Ascending aorta (tissue), 2 donors: ENCODE data around the gene ARL6IP5. TPM values are rescaled to one million over a fixed set of nuclear protein-coding genes. Genes with fewer than 3 reads are reported as not detected.

Experiments used
- DNase-seq, 2 donors: peaks; one replicate each; pipeline ENCODE4 v3.0.0-alpha.2; 2019; ENCODE audit warnings: low spot score in 2 of 2
- H3K27ac ChIP-seq, 2 donors: fragments of 200-600 bp; sonication (generic); one replicate each; pipeline ENCODE4 v1.5.1; 2016 to 2017; ENCODE audit warnings: mild to moderate bottlenecking in 1 of 2
- H3K27me3 ChIP-seq: fragments of 200-600 bp; sonication (generic); one replicate; pipeline ENCODE4 v1.5.1; 2017
- H3K36me3 ChIP-seq, 2 donors: fragments of 200-600 bp; sonication (generic); one replicate each; pipeline ENCODE4 v1.5.1; 2016
- H3K4me1 ChIP-seq, 2 donors: fragments of 200-600 bp; sonication (generic); one replicate each; pipeline ENCODE4 v1.5.1; 2016 to 2017; ENCODE audit warnings: mild to moderate bottlenecking in 1 of 2
- H3K4me3 ChIP-seq, 2 donors: fragments of 200-600 bp; sonication (generic); one replicate each; pipeline ENCODE4 v1.5.1; 2016 to 2017; ENCODE audit warnings: mild to moderate bottlenecking in 1 of 2
- H3K9me3 ChIP-seq, 2 donors: fragments of 200-600 bp; sonication (generic); one replicate each; pipeline ENCODE4 v1.5.1; 2016
- intact Hi-C: fragments of 100-400 bp; cut with DNase I; formaldehyde crosslinking; loops from one replicate; pipeline ENCODE4 v1.15.1; 2023
- total RNA-seq: library from RNA; depleted of rRNA; stranded (reverse); fragments of >200 nt; gene quantifications from one replicate; pipeline ENCODE4 v1.1.0, GENCODE V29; 2016
- TF ChIP-seq, protein P1 (sequence below), 3 experiments: fragments of 200-600 bp in 2 of 3; fragments of 450-650 bp in 1 of 3; sonication (generic) in 2 of 3; IDR thresholded peaks; one replicate each; pipeline ENCODE4 v1.5.1; 2016 to 2019; ENCODE audit warnings: antibody characterized with exemption in 3 of 3, mild to moderate bottlenecking in 1 of 3, moderate library complexity in 1 of 3

Gene ARL6IP5
- total RNA-seq, 1 donor from 2014 or later, result 134 TPM

DNA sequence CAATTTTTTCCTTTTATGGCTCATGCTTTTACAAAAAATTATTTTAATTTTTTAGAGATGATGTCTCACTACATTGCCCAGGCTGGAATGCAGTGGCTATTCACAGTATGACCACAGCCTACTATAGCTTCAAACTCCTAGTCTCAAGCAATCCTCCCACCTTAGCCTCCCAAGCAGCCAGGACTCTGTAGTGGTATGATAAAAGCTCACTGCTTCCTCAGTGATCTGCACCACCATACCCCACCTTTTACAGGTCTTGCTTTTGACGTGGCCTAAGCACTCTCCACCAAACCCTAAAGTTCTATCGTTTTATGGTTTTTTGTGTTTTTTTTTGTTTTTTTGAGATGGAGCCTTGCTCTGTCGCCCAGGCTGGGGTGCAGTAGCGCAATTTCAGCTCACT lies 18.6 kb upstream of the ARL6IP5 start:
- H3K27ac ChIP-seq, result no peak overlapping the region
- no peaks in the 10 kb centered on the region for H3K27me3 ChIP-seq
- no peaks in the 10 kb centered on the region for H3K4me1 ChIP-seq
- intact Hi-C loops, result no loop called here
- no peaks in the 10 kb centered on the region for H3K9me3 ChIP-seq
- TF ChIP-seq, protein P1, sequence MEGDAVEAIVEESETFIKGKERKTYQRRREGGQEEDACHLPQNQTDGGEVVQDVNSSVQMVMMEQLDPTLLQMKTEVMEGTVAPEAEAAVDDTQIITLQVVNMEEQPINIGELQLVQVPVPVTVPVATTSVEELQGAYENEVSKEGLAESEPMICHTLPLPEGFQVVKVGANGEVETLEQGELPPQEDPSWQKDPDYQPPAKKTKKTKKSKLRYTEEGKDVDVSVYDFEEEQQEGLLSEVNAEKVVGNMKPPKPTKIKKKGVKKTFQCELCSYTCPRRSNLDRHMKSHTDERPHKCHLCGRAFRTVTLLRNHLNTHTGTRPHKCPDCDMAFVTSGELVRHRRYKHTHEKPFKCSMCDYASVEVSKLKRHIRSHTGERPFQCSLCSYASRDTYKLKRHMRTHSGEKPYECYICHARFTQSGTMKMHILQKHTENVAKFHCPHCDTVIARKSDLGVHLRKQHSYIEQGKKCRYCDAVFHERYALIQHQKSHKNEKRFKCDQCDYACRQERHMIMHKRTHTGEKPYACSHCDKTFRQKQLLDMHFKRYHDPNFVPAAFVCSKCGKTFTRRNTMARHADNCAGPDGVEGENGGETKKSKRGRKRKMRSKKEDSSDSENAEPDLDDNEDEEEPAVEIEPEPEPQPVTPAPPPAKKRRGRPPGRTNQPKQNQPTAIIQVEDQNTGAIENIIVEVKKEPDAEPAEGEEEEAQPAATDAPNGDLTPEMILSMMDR (IDR thresholded peaks at IDR 0.05), result no peak
- H3K36me3 ChIP-seq, result peaks cover 9 to 27% of the 10 kb centered on the region in 2 donors
- DNase-seq, result no peak
- H3K4me3 ChIP-seq, result no peak overlapping the region

DNA sequence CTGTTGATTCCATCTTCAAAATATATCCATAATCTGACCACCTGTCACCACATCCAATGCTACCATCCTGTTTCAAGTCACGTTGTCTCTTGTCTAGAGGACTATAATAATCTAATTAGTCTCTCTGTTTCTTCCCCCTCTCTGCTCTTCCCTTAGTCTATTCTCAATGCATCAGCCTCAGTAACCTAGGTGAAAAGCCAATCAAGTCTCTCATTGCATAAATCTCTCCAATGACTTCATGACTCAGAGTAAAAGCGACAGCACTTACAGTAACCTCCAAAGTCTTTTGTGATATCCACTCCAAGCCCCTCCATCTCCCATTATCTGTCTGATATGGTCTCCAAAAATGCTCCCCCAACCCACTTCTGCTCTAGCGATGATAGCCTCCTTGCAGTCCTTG lies 11.8 kb upstream of the ARL6IP5 start:
- Histone ChIP-seq H3K4me1 (no peaks in the 10 kb centered on the region), H3K36me3 (peaks cover 0 to 22% of the 10 kb centered on the region in 2 donors), H3K9me3 (no peaks in the 10 kb centered on the region), H3K4me3 (no peak overlapping the region), H3K27me3 (no peaks in the 10 kb centered on the region), H3K27ac (no peak overlapping the region)
- DNase-seq, result no peak
- TF ChIP-seq, protein P1 (IDR thresholded peaks at IDR 0.05), result no peak
- intact Hi-C loops, result no loop called here

DNA sequence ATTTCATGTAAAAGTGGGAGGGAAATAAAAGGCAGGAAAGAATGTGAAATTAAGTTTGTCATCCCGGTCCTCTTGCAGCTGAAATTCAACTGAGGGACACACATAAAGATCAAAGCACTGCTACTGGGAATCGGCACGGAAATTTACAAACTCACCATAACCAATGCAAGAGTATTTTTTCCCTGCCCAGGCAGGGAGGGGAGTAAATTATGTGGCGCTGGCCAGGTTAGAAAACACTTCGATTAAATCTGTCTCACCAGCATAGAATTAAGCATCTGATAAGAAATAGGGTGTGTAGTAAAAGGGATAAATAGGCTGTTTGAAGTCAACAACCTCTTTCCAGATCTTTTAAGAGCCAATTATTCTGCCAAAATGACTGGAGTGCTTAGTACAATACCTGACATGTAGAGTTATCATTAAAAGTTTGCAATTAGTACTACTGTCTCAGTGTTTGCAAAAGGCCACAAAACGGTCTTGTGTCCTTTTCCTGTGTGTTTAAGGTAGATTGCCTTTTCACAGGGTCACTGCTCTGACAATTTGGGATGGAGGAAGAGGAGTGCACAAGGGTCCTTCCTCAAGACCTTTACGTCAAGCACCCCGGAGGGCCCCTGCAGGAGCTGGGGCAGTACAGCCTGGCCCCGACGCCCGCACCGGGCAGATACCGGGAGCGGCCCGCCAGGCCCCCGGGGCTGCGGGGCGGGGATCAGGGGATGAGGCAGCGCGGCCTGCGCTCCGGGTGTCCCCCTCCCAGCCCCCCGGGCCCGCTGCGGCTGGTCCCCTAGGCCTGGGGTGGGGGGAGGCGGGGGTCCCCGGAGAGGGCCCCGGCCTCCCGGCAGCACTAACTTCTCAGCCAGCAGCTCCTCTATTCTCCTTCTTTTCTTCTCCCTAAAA lies 5.2 kb upstream of the ARL6IP5 start:
- Histone ChIP-seq H3K4me1 (peaks cover 10 to 32% of the 10 kb centered on the region in 2 donors), H3K36me3 (peaks cover 0 to 6% of the 10 kb centered on the region in 2 donors), H3K27me3 (no peaks in the 10 kb centered on the region), H3K4me3 (peak overlapping the region; percentile 71 to 93), H3K9me3 (no peaks in the 10 kb centered on the region), H3K27ac (peak overlapping the region; percentile 75 to 78)
- intact Hi-C loops, result loop anchor here (1.0 kb wide), 2 partner anchors 27 to 66 kb away; partner anchors contain the start of genes EOGT and TMF1
- no peak for DNase-seq
- TF ChIP-seq, protein P1 (IDR thresholded peaks at IDR 0.05), result no peak

DNA sequence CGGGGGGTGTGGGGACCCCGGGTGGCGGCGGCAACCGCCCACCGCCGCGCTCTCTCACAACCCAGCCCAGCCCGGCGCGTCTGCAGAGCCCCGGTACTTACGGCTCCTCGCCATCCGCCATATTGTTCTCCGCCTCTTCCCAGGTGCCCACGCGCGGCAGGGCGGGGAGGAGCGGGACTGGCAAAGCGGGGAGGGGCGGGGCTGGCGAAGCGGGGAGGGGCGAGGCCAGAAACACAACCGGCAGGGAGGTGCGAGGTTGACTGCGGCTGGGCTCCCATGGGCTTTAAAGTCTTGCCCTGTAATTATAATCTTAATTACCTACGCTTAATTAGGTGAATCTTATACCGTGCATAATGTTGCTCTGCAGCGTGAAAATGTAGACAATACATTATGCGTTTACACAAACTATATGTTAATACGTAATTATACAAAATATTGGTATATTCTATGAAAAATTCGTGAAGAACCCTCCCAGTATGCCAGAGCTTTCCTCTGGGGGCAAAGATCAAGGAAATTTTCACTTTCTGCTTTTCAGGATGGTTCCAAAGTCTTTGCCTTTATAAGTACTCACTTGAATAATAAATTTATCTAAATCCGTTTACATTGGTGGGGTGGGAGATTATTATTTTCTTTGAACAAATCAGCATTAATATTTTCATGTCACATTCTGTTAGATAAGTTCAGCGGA lies 4.4 kb upstream of the ARL6IP5 start, which contains the start of gene UBA3:
TSS of gene UBA3 (minus strand) at position 133 of the 688 bp plus-strand sequence. CDS start at position 121, 12 bp downstream.
- peak; percentile 64 to 95 for DNase-seq
- H3K27ac ChIP-seq, result peak within 1 kb of the TSS; percentile 75 to 78
- peak within 1 kb of the TSS; percentile 71 to 93 for H3K4me3 ChIP-seq
- intact Hi-C loops, result loop anchor here (1.0 kb wide), 2 partner anchors 28 to 67 kb away; partner anchors contain the start of genes EOGT and TMF1
- peaks cover 0 to 6% of the 10 kb centered on the region in 2 donors for H3K36me3 ChIP-seq
- peaks cover 10 to 32% of the 10 kb centered on the region in 2 donors for H3K4me1 ChIP-seq
- no peaks in the 10 kb centered on the region for H3K9me3 ChIP-seq
- H3K27me3 ChIP-seq, result no peaks in the 10 kb centered on the region
- TF ChIP-seq, protein P1 (IDR thresholded peaks at IDR 0.05), result no peak

DNA sequence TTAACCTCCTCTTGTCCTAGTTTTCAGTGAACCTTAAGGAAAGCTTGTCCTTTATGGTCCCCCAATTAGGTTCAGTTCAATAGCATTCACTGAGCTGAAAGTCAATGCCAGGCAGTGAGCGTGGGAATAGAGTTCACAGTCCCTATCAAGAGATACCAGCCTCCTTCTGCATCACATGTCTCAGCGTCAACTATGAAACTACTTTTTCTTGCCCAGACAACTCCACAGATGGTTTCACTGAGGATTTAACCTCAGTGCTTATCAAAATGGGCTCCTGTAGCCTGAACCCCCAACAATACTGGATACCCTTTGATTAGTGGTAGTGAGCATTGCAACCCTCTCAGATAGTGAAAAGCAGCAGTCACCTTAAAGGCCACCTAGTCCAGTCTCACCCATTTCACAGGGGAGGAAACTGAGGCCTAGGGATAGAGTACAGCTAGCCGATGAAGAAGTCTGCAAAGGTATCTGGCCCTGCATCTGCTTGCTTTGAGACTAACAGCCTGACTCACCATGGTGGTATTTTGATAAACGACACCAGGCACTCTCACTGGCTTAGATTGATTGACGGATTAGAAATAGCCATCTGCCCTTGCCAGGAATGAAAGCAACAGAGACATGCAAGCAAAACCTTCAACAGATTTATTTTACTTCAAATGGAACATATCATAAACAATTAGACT lies 3.0 kb upstream of the ARL6IP5 start:
- intact Hi-C loops, result no loop called here
- H3K36me3 ChIP-seq, result no peaks in the 10 kb centered on the region
- no peaks in the 10 kb centered on the region for H3K9me3 ChIP-seq
- DNase-seq, result no peak
- no peak overlapping the region for H3K4me3 ChIP-seq
- H3K27me3 ChIP-seq, result no peaks in the 10 kb centered on the region
- peaks cover 10 to 32% of the 10 kb centered on the region in 2 donors for H3K4me1 ChIP-seq
- H3K27ac ChIP-seq, result peak overlapping the region in 1 of 2 donors; percentile 94
- TF ChIP-seq, protein P1 (IDR thresholded peaks at IDR 0.05), result no peak
